NCI-H1092 treated with DMSO at 0.1 percent for 48 hours (cell line): ENCODE results near the gene ITK.
A peak's percentile ranks its signal among the peaks of the same experiment; 100 is the strongest.

Source experiments
- DNase-seq: peaks from one replicate; lab custom pipeline; 2025; lab: John Stamatoyannopoulos, UW

ITK gene

GRCh38 chr5:157283434-157283833 is 102.8 kb downstream of the ITK start:
- no peak for DNase-seq

DNA sequence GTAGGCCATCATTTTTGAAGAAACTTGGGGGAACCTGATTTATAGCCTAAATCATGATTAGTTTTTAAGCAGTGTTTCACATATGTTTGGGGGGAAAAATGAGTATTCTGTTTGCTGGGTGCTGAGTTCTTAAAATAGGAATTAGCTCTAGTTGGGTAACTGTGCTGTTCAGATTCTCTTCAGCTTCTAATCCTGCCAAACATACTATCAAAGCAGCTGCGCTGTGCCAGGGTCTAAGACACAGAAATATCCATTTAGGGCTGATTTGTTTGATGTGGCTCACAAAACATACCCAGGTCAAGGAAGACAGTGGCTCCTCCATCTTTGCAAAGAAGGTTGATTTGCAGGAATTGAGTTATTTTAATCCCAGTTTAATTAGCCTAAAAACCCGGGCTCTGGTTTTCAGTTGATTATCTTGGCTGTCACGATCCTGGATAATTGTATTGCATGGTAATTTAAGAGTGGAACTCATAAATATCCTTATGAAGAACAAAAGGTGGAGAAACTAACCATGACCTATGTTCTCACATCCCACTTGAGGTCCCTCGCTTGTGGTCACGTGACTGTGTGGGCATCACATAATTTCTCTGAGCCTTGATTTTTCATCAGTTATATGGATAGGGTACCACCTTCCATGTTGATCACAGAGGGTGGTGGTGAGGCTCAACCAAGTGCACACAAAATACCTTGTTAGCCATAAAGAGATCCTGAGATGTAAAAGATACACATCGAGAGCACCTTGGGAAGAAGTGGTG is 104.0 kb downstream of the ITK start:
- DNase-seq, result no peak

GRCh38 chr5:157285310-157286035 is 104.8 kb downstream of the ITK start:
- no peak for DNase-seq

GRCh38 chr5:157286761-157287211 is 106.1 kb downstream of the ITK start:
- DNase-seq, result no peak

DNA sequence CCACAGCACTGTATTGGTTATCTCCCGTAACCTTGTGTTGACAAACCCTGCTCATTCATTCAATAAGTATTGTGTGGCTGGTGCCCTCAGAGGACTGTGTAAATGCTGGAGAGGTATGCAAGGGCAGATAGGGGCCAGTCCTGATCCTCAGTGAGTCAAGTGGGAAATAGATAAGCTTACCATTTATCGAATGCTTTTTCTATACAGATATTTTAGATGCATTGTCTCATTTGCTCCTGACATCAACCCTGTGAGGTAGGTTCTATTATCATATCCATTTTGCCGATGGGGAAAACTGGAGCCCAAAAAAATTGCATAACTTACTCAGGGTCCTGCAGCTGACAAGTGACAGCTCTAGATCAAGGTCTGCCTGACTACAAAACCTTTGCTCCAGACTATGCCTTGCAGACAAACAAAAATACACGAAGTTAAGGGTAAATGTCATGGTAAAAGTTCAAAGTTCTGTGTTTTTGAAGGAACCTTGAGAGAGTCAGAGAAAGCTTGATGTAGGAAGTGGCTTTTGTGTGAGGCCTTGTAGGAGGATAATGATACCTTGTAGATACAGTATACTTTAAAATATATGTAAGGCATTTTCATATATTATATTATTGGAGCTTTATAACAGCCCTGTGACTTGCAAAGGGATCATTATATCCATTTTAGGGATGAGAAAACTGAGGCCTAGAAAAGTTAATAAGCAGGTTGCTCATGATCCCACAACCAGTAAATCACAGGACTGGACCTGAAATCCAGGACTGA is 107.9 kb downstream of the ITK start:
- DNase-seq, result no peak

GRCh38 chr5:157289164-157289819 is 108.7 kb downstream of the ITK start:
- DNase-seq, result no peak

- no peak for DNase-seq
Measured at GRCh38 chr5:157290156-157290980, 109.7 kb downstream of the ITK start.

DNA sequence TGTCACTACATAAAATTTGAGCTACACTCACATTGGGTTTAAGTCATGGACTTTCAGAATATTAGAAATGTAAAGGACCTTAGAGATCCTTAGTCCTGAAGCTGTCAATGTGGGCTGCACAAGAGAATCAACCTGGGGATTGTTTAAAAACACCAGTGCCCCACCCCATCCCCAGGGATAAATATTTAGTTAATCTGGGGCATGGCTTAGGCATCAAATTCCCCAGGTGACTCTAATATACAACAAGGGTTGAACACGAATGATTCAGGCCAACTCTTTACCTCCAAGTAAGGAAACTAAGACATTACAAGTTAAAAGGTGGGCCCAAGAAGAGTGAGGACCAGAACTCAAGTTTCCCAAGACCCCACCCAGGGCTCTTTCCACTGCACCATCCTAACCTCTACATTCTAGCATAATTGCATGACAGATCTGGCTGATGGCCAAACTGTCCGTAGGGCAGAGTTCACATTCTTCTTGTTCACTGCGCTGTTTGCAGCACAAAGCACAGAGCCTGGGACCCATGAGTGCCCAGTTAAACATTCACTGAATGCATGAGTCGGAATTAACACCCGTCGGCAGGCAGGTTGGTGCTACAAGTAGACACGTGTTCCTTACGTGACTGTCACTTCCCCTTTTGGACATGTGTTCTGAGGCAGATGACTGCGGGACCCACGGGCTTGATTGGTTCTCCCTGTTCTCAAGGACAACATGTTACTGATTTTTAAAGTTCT is 110.5 kb downstream of the ITK start:
- DNase-seq, result no peak

DNA sequence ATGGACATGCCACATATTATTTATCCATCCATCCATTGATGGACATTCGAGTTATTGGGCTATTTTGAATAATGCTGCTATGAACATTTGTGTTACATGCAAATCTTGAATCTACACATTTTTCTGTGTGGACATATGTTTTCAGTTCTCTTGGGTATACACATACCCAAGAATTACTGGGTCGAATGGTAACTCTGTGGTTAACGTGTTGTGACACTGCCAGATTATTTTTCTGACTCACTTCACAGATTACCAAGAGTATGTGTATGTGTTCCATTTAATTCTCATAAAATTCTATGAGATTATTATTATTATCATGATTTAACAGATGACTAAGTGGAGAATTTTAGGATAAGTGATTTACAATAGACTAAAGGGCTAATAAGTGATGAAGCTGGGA is 112.0 kb downstream of the ITK start:
- no peak for DNase-seq

- DNase-seq, result peak; percentile 5
Measured at GRCh38 chr5:157294407-157295091, 113.9 kb downstream of the ITK start.

DNA sequence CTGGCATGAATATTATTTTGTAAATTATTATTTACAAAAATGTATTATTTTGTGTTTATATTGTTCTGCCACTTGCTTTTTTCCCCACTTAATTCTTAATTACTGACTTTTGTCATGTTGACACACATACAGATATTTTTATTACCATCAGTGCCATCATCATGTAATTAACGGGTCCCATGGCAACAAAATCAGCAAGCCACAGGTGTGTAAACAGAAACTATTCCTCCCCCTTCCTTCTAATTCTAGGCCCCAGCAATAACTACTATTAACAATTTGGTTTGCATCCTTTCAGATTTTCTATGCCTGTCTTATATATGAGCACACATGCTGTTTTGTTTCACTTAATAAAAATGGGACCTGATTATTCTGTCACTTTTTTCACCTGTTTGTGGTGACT is 114.6 kb downstream of the ITK start:
- peak; percentile 30 for DNase-seq

- DNase-seq, result no peak
Measured at GRCh38 chr5:157300564-157300963, 119.9 kb downstream of the ITK start.

- no peak for DNase-seq
Measured at GRCh38 chr5:157301066-157301465, 120.4 kb downstream of the ITK start.

DNA sequence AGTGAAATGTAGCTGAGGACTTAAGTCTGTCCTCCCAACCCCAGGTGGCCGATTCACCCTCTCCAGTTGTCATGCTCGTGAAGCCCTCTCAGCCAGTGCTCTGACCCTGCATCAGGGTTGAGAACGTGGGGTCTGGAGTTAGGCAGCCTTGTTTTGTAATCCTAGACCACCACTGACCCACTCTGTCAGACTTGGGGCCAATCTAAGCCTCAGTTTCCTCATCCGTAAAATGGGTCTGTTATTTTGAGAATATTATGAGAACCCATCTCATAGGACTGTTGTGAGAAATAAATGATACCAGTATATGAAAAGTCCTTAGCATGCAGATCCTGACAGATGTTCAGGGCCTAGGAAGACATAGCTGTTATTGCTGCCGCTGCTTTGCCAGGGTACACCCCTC is 122.4 kb downstream of the ITK start:
- no peak for DNase-seq

- DNase-seq, result peak; percentile 10
Measured at GRCh38 chr5:157303667-157304327, 123.2 kb downstream of the ITK start.
